Measurements from ENCODE around the gene SLC1A4. TPM values are rescaled to one million over a fixed set of nuclear protein-coding genes. Genes with fewer than 3 reads are reported as not detected.
A peak's percentile ranks its signal among the peaks of the same experiment; 100 is the strongest.

SLC1A4 gene
- total and polyA plus RNA-seq, 10 of the 15 experiments (the other 5 are each of a cell fraction or from before 2014, with no cell fraction given), result 10.8 to 43.2 (median 27.7) TPM

- TF ChIP-seq MEF2B (IDR thresholded peaks at IDR 0.05; ENCODE audit: partially characterized antibody, poor library complexity, severe bottlenecking), result no peak
- peak; percentile 78 for TF ChIP-seq IKZF1 (conservative IDR thresholded peaks at IDR 0.05)
- no peak for TF ChIP-seq EZH2 (IDR thresholded peaks at IDR 0.05; ENCODE audit: borderline replicate concordance, control insufficient read depth, low read depth, low read length)
- peak; percentile 72; the same call in 1 of the 2 replicates for TF ChIP-seq RB1 (IDR thresholded peaks at IDR 0.05; ENCODE audit: borderline replicate concordance)
- peak in 1 of 2 experiments; percentile 78; a peak in 2 of 4 replicates for TF ChIP-seq BHLHE40 (IDR thresholded peaks at IDR 0.05; ENCODE audit: borderline replicate concordance in 1 of 2, low read depth in 2 of 2, low read length in 1 of 2)
- no peak for TF ChIP-seq CBX3 (IDR thresholded peaks at IDR 0.05; ENCODE audit: borderline replicate concordance, low read depth)
Observed at GRCh38 chr2:65056215-65057053, 67.2 kb downstream of the SLC1A4 start, which contains the start of gene CEP68 (continued).

- in situ Hi-C loops (cut with MboI), result no loop called here
- DNase-seq (ENCODE audit: low read depth, low spot score) (no peak), FAIRE-seq (no peak), ATAC-seq (no peak)
- Histone ChIP-seq H3K4me1 (ENCODE audit: control insufficient read depth, insufficient read depth, low read length) (peaks cover 42% of the 10 kb centered on the region), H3K27ac (ENCODE audit: control insufficient read depth, insufficient read depth) (peak overlapping the region; percentile 42), H3K9ac (ENCODE audit: control insufficient read depth, insufficient read depth, low read length) (peak overlapping the region; percentile 70), H3K27me3 (replicated peaks in 1 of 2; ENCODE audit: control insufficient read depth in 2 of 2, insufficient read depth in 2 of 2, low read length in 1 of 2) (no peaks in the 10 kb centered on the region), H2AFZ (ENCODE audit: control insufficient read depth, low read depth, low read length) (peak overlapping the region; percentile 92), H3K9me3 (replicated peaks; ENCODE audit: control insufficient read depth, insufficient read depth, low read length) (no peaks in the 10 kb centered on the region), H4K20me1 (ENCODE audit: control insufficient read depth, insufficient read depth) (no peaks in the 10 kb centered on the region), H3K4me3 (peak overlapping the region; percentile 74), H3K4me2 (ENCODE audit: control insufficient read depth, insufficient read depth) (peak overlapping the region; percentile 100), H3K36me3 (ENCODE audit: control insufficient read depth in 2 of 2, insufficient read depth in 2 of 2, low read length in 1 of 2) (no peaks in the 10 kb centered on the region), H3K79me2 (ENCODE audit: control insufficient read depth, insufficient read depth, low read length) (peaks cover 4% of the 10 kb centered on the region)
- intact Hi-C loops (cut with micrococcal nuclease; ENCODE audit: unreplicated experiment), result loop anchor here (1.0 to 2.0 kb wide), 2 partner anchors 73 to 170 kb away; partner anchors contain the start of genes ACTR2 and RAB1A
- ChIA-PET SMC1A (ENCODE audit: uncharacterized antibody, unreplicated experiment) (interaction anchor here (0.7 to 5.5 kb wide), 5 partner anchors 73 to 536 kb away, joined by 3 to 36 read pairs (median 3); partner anchors contain the start of gene RAB1A), CTCF (interaction anchor here (0.8 to 4.5 kb wide), 6 partner anchors 8 to 141 kb away, joined by 3 to 46 read pairs (median 4); no protein-coding TSS in a partner anchor), RAD21 (ENCODE audit: unreplicated experiment) (interaction anchor here (0.7 to 5.5 kb wide), 5 partner anchors 8 to 184 kb away, joined by 3 to 58 read pairs (median 37); partner anchors contain the start of genes ACTR2 and RAB1A), POLR2A (interaction anchor here (1.1 to 2.7 kb wide), 2 partner anchors 68 to 73 kb away, joined by 5 to 18 read pairs; partner anchors contain the start of gene RAB1A)
- BruUV-seq (replicated peaks), result no TSS peak
- WGBS (ENCODE audit: insufficient coverage, insufficient replicate concordance, low lambda C conversion rate, missing lambda C conversion rate), result 8% methylated on average over 5 of the region's 5 CpGs
- TF ChIP-seq ATF2 (IDR thresholded peaks at IDR 0.05; ENCODE audit: low read length) (no peak), ASH2L (IDR thresholded peaks at IDR 0.05; ENCODE audit: borderline replicate concordance, low read depth) (no peak), ZBTB4 (CRISPR knock-in tag; IDR thresholded peaks at IDR 0.05) (no peak), ZBTB11 (CRISPR knock-in tag; IDR thresholded peaks at IDR 0.05) (no peak)
Observed at GRCh38 chr2:65057054-65057375, 67.8 kb downstream of the SLC1A4 start.

Data from GM12878 (cell line).